Uterus (tissue), 4 donors: ENCODE data around the gene NEU4. TPM values are rescaled to one million over a fixed set of nuclear protein-coding genes. Genes with fewer than 3 reads are reported as not detected.
A peak's percentile ranks its signal among the peaks of the same experiment; 100 is the strongest.

Experiments used
- DNase-seq, 2 donors: peaks; one replicate each; pipeline ENCODE4 v3.0.0-alpha.2; 2019 to 2020
- H3K27ac ChIP-seq, 2 donors: fragments of 200-600 bp; sonication (generic); 1 replicate in 1 of 2; 2 replicates in 1 of 2; pipeline ENCODE4 v1.5.1; 2016 to 2018
- H3K27me3 ChIP-seq, 2 donors: fragments of 200-600 bp; sonication (generic); one replicate each; pipeline ENCODE4 v1.5.1; 2018 to 2019; ENCODE audit warnings: control low read depth in 1 of 2
- H3K36me3 ChIP-seq, 2 donors: fragments of 200-600 bp; sonication (generic); one replicate each; pipeline ENCODE4 v1.5.1; 2019; ENCODE audit warnings: control low read depth in 1 of 2
- H3K4me1 ChIP-seq, 2 donors: fragments of 200-600 bp; sonication (generic); one replicate each; pipeline ENCODE4 v1.5.1; 2018 to 2019; ENCODE audit warnings: control low read depth in 1 of 2
- H3K4me3 ChIP-seq, 2 donors: fragments of 200-600 bp; sonication (generic); 1 replicate in 1 of 2; 2 replicates in 1 of 2; pipeline ENCODE4 v1.5.1; 2018 to 2019; ENCODE audit warnings: mild to moderate bottlenecking in 1 of 2
- H3K9me3 ChIP-seq, 2 donors: fragments of 200-600 bp; sonication (generic); one replicate each; pipeline ENCODE4 v1.5.1; 2019; ENCODE audit warnings: control low read depth in 1 of 2
- CTCF ChIP-seq, 4 experiments: fragments of 200-600 bp in 2 of 4; fragments of 450-650 bp in 2 of 4; sonication (generic) in 2 of 4; IDR thresholded peaks; one replicate each; pipeline ENCODE4 v1.5.1; 2016 to 2019; ENCODE audit warnings: antibody characterized with exemption in 4 of 4, mild to moderate bottlenecking in 2 of 4, moderate library complexity in 1 of 4
- POLR2A ChIP-seq, 2 donors: fragments of 450-650 bp; IDR thresholded peaks; one replicate each; pipeline ENCODE4 v1.6.1; 2016; ENCODE audit warnings: antibody characterized with exemption in 2 of 2, mild to moderate bottlenecking in 1 of 2, moderate library complexity in 1 of 2
- intact Hi-C: fragments of 100-400 bp; cut with DNase I; formaldehyde crosslinking; loops from one replicate; pipeline ENCODE4 v1.15.1; 2023; ENCODE audit warnings: low total_unique reads
- total RNA-seq, 4 donors: library from RNA; depleted of rRNA in 3 of 4; stranded (reverse); fragments of >200 nt in 3 of 4; gene quantifications; one replicate each; pipeline versions ENCODE4 v1.1.0 to v1.2.4, GENCODE V29; 2014 to 2023
- donor health status: DM: yes; HTN: yes; CAD: no.

NEU4 gene
- total RNA-seq, 4 donors from 2014 or later, result 0.21 to 0.29 TPM; not detected in 2

- Histone ChIP-seq H3K36me3 (no peaks in the 10 kb centered on the region), H3K4me3 (no peak overlapping the region), H3K9me3 (no peaks in the 10 kb centered on the region), H3K4me1 (no peaks in the 10 kb centered on the region), H3K27ac (no peak overlapping the region), H3K27me3 (no peaks in the 10 kb centered on the region)
- TF ChIP-seq CTCF (IDR thresholded peaks at IDR 0.05) (no peak), POLR2A (IDR thresholded peaks at IDR 0.05) (no peak)
- peak in 1 of 2 donors; percentile 7 for DNase-seq
- intact Hi-C loops, result no loop called here
Observed at GRCh38 chr2:241850544-241851324, 41.7 kb downstream of the NEU4 start.

DNA sequence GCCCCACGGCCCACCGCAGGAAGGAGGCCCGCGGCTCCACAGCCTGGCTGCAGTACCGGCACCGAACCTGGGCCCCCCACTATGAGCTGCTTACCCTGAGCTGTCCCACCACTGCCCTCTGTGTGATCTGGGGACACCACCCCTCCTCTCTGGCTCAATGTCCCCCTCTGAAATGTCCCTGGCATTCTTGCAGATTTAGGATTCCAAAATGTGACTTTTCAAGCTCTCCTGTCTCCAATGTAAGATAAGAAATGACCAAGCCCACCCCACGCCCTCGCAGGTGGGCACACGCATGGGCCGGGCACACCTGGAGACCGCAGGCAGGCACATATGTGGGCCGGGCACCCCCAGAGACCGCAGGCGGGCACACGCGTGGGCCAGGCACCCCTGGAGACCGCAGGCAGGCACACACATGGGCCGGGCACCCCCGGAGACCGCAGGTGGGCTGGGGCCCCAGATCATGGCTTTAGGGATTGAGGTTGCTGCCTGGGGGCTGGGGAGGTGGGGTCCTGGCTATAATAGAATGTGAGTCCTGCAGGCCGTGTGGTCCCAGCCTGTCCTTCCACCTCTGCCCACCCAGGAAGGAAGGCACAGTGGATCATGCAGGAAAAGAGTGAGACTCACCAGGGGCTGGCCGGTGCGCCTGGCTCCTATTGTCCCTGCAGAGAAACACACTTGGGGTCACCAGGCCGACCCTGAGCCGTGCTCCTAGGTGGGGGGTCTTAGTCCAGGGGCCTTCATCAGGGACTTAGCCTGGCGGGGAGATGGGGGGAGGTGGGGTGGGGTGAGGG, 42.5 kb downstream of the NEU4 start:
- Histone ChIP-seq H3K36me3 (no peaks in the 10 kb centered on the region), H3K4me3 (no peak overlapping the region), H3K27me3 (no peaks in the 10 kb centered on the region), H3K9me3 (no peaks in the 10 kb centered on the region), H3K27ac (no peak overlapping the region), H3K4me1 (no peaks in the 10 kb centered on the region)
- TF ChIP-seq POLR2A (IDR thresholded peaks at IDR 0.05) (no peak), CTCF (IDR thresholded peaks at IDR 0.05) (no peak)
- peak in 1 of 2 donors; percentile 12 for DNase-seq
- intact Hi-C loops, result no loop called here

DNA sequence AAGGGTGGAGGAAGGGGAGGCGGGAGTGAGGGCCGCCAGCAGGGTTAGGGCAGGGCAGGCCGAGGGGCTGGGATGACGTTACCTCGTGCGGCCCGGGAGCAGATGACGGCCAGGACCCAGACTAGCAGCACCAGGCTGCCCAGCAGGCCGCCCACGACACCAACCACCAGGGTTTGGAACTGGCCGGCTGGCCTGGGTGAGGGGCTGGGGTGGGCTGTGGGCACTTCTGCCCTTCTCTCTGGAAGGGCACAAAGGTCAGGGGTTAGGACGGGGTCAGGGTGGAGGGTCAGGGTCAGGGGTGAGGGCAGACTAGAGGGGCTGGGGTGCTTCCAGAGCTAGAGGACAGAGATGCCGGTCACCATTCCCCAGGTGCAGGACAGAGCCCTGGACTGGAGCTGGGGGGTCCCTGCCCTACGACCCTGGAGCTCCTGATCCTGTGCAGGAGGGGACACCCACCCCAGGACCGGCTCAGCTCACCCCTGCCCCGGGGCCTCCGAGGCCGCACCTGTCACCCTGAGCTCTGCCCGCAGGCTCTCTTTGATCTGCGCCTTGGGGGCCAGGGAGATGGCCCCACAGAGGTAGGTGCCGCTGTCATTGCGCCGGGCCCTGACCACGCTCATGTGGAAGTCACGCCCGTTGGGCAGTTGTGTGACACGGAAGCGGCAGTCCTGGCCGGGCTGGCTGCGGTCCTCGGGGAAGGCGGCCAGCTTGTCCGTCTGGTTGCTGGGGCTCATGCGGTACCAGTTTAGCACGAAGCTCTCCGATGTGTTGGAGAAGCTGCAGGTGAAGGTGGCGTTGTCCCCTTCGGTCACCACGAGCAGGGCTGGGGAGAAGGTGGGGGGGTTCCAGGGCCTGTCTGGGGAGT, 43.4 kb downstream of the NEU4 start:
- no peak for TF ChIP-seq CTCF (IDR thresholded peaks at IDR 0.05)
- no peak for TF ChIP-seq POLR2A (IDR thresholded peaks at IDR 0.05)
- no peak overlapping the region for H3K27ac ChIP-seq
- H3K9me3 ChIP-seq, result no peaks in the 10 kb centered on the region
- H3K27me3 ChIP-seq, result no peaks in the 10 kb centered on the region
- intact Hi-C loops, result no loop called here
- H3K4me3 ChIP-seq, result no peak overlapping the region
- DNase-seq, result peak in 1 of 2 donors; percentile 13
- no peaks in the 10 kb centered on the region for H3K36me3 ChIP-seq
- no peaks in the 10 kb centered on the region for H3K4me1 ChIP-seq

- Histone ChIP-seq H3K36me3 (no peaks in the 10 kb centered on the region), H3K27me3 (no peaks in the 10 kb centered on the region), H3K4me1 (no peaks in the 10 kb centered on the region), H3K4me3 (no peak overlapping the region), H3K27ac (no peak overlapping the region), H3K9me3 (no peaks in the 10 kb centered on the region)
- peak in 1 of 2 donors; percentile 12 for DNase-seq
- intact Hi-C loops, result no loop called here
- no peak for TF ChIP-seq CTCF (IDR thresholded peaks at IDR 0.05)
- TF ChIP-seq POLR2A (IDR thresholded peaks at IDR 0.05), result no peak
Observed at GRCh38 chr2:241852981-241853631, 44.1 kb downstream of the NEU4 start.
